K562 (cell line): ENCODE results near the gene ALS2CL. TPM values are rescaled to one million over a fixed set of nuclear protein-coding genes. Genes with fewer than 3 reads are reported as not detected.

Experiments used
- ATAC-seq: fragments of 200-7000 bp; cut with Tn5 transposase; 3 replicates; pipeline ENCODE4 v1.9.1; 2020; ENCODE audit warnings: moderate library complexity
- BruUV-seq: library from RNA; stranded (reverse); fragments of 400-500 nt; replicated peaks from 2 replicates; lab custom pipeline; 2021; lab: Mats Ljungman, UMichigan
- CTCF ChIA-PET: fragments of 300-600 bp; formaldehyde crosslinking; extraction: SDS; loops from one replicate; lab custom pipeline; 2021; ENCODE audit warnings: low intra/inter-chr PET ratio; lab: Yijun Ruan, JAX
- POLR2A ChIA-PET: fragments of 300-600, 350-650 bp; sonication (Branson Sonifier 250); formaldehyde crosslinking; extraction: SDS; loops from one replicate; lab custom pipeline; 2021; ENCODE audit warnings: antibody characterized with exemption, inconsistent platforms; lab: Yijun Ruan, JAX
- DNase-seq, 4 experiments: peaks; one replicate each; pipeline versions ENCODE4 v3.0.0 to v3.0.0-alpha.2; 2011 to 2018; ENCODE audit warnings: low spot score in 3 of 4, mixed read lengths in 3 of 4; ENCODE audit errors: extremely low read depth in 1 of 4
- FAIRE-seq: peaks from 2 replicates; lab custom pipeline; 2011; peaks lifted over from hg19 to GRCh38; lab: Jason Lieb, UNC
- H2AFZ ChIP-seq: 2 replicates; pipeline ENCODE4 v1.6.0; 2011; ENCODE audit warnings: low read depth, low read length, control low read depth, inconsistent platforms
- H3K27ac ChIP-seq: fragments of 200-600 bp; 3 replicates; pipeline ENCODE4 v1.8.0; 2011; ENCODE audit warnings: low read depth, mild to moderate bottlenecking, control low read depth, inconsistent platforms, low read length, moderate library complexity, mixed read lengths; ENCODE audit errors: extremely low read depth
- H3K27me3 ChIP-seq, 2 experiments: fragments of 300-600 bp in 1 of 2; 2 replicates in 1 of 2; 3 replicates in 1 of 2; pipeline versions ENCODE4 v1.6.0 to v1.8.0; 2011; ENCODE audit warnings: inconsistent platforms in 2 of 2, low read length in 2 of 2, mild to moderate bottlenecking in 1 of 2, mixed read lengths in 1 of 2, moderate library complexity in 1 of 2; ENCODE audit not compliant: control insufficient read depth in 2 of 2, insufficient read depth in 2 of 2
- H3K36me3 ChIP-seq: fragments of 300-600 bp; 3 replicates; pipeline ENCODE4 v1.8.0; 2011; ENCODE audit warnings: mild to moderate bottlenecking, low read length, inconsistent platforms; ENCODE audit not compliant: control insufficient read depth, insufficient read depth
- H3K4me1 ChIP-seq, 2 experiments: fragments of 200-600 bp in 1 of 2; replicated peaks in 1 of 2; 2 replicates in 1 of 2; 3 replicates in 1 of 2; pipeline versions ENCODE4 v1.5.1 to v1.8.0; 2011; ENCODE audit warnings: inconsistent platforms in 2 of 2, low read length in 2 of 2, mild to moderate bottlenecking in 1 of 2, mixed read lengths in 1 of 2, moderate library complexity in 1 of 2; ENCODE audit not compliant: control insufficient read depth in 2 of 2, insufficient read depth in 2 of 2
- H3K4me2 ChIP-seq: 2 replicates; pipeline ENCODE4 v1.6.1; 2011; ENCODE audit warnings: low read length, control low read depth, inconsistent platforms, mixed read lengths; ENCODE audit not compliant: insufficient read depth
- H3K4me3 ChIP-seq: fragments of 200-600 bp; sonication (generic), shearing (Covaris generic); 2 replicates; pipeline ENCODE4 v1.5.1; 2016; ENCODE audit warnings: control low read depth, inconsistent platforms
- H3K79me2 ChIP-seq: fragments of 200-600 bp; 3 replicates; pipeline ENCODE4 v1.8.0; 2011; ENCODE audit warnings: low read length, inconsistent platforms; ENCODE audit not compliant: control insufficient read depth, insufficient read depth
- H3K9ac ChIP-seq, 2 experiments: 2 replicates each; pipeline versions ENCODE4 v1.6.0 to v1.6.1; 2011; ENCODE audit warnings: low read depth in 2 of 2, low read length in 2 of 2, control low read depth in 1 of 2, inconsistent platforms in 1 of 2, mild to moderate bottlenecking in 1 of 2, mixed read lengths in 1 of 2; ENCODE audit not compliant: insufficient read depth in 1 of 2
- H3K9me1 ChIP-seq: one replicate; pipeline ENCODE4 v1.6.0; 2011; ENCODE audit warnings: inconsistent platforms, mild to moderate bottlenecking, low read length, moderate library complexity; ENCODE audit not compliant: control insufficient read depth, insufficient read depth
- H3K9me3 ChIP-seq: replicated peaks from 2 replicates; pipeline ENCODE4 v1.5.1; 2011; ENCODE audit warnings: low read depth, low read length, inconsistent platforms; ENCODE audit not compliant: control insufficient read depth, insufficient read depth
- H4K20me1 ChIP-seq: replicated peaks from 2 replicates; pipeline ENCODE4 v1.6.1; 2011; ENCODE audit warnings: low read length, inconsistent platforms, mixed read lengths; ENCODE audit not compliant: control insufficient read depth, insufficient read depth
- BCOR ChIP-seq: fragments of 450-650 bp; IDR thresholded peaks from 2 replicates; pipeline ENCODE4 v1.6.1; 2016
- BRD9 ChIP-seq: fragments of 450-650 bp; IDR thresholded peaks from 2 replicates; pipeline ENCODE4 v1.6.1; 2018; ENCODE audit warnings: low read depth; ENCODE audit not compliant: partially characterized antibody
- CBX8 ChIP-seq: fragments of 200-600 bp; sonication (generic); IDR thresholded peaks from 2 replicates; pipeline ENCODE4 v1.6.1; 2012; ENCODE audit warnings: borderline replicate concordance, mixed run types, low read depth, mild to moderate bottlenecking, moderate library complexity, mixed read lengths, low read length, control low read depth, inconsistent platforms; ENCODE audit not compliant: poor library complexity, severe bottlenecking; ENCODE audit errors: extremely low read depth
- HDAC3 ChIP-seq: fragments of 450-650 bp; IDR thresholded peaks from 2 replicates; pipeline ENCODE4 v1.6.1; 2018; ENCODE audit warnings: borderline replicate concordance, mild to moderate bottlenecking, moderate library complexity; ENCODE audit not compliant: partially characterized antibody
- JUN ChIP-seq, 2 experiments: sonication (generic) in 1 of 2; formaldehyde crosslinking in 1 of 2; IDR thresholded peaks; 2 replicates each; pipeline versions ENCODE4 v1.6.1 to v1.8.0; 2012 to 2022; ENCODE audit warnings: borderline replicate concordance in 2 of 2, mild to moderate bottlenecking in 2 of 2, improper control_type of control experiment in 1 of 2, low read depth in 1 of 2, low read length in 1 of 2, missing genetic modification reagents in 1 of 2
- MBD2 ChIP-seq: sonication (generic); IDR thresholded peaks from 2 replicates; pipeline ENCODE4 v1.6.1; 2016; ENCODE audit warnings: low read depth, borderline replicate concordance
- MYBL2 ChIP-seq, 2 experiments: fragments of 450-650 bp in 1 of 2; sonication (generic) in 1 of 2; formaldehyde crosslinking in 1 of 2; IDR thresholded peaks; 2 replicates each; pipeline versions ENCODE4 v1.6.1 to v1.8.1; 2017 to 2022; ENCODE audit warnings: borderline replicate concordance in 1 of 2, inconsistent platforms in 1 of 2, low read depth in 1 of 2, mild to moderate bottlenecking in 1 of 2, missing genetic modification reagents in 1 of 2, moderate library complexity in 1 of 2
- PHB2 ChIP-seq: fragments of 450-650 bp; IDR thresholded peaks from 2 replicates; pipeline ENCODE4 v1.6.1; 2017; ENCODE audit warnings: low read depth
- PRPF4 ChIP-seq: fragments of 200-400 bp; formaldehyde crosslinking; IDR thresholded peaks from one replicate; pipeline ENCODE4 v1.6.1; 2017; ENCODE audit warnings: low read length, low read depth, mild to moderate bottlenecking; ENCODE audit not compliant: insufficient read depth, poor library complexity, severe bottlenecking
- PURB ChIP-seq: sonication (generic); formaldehyde crosslinking; IDR thresholded peaks from 2 replicates; pipeline ENCODE4 v1.9.0; 2021; ENCODE audit warnings: low read depth, mild to moderate bottlenecking, missing genetic modification reagents
- RBM15 ChIP-seq: fragments of 200-400 bp; formaldehyde crosslinking; IDR thresholded peaks from 2 replicates; pipeline ENCODE4 v1.6.1; 2018; ENCODE audit warnings: mild to moderate bottlenecking, low read length, moderate library complexity; ENCODE audit not compliant: insufficient read depth
- XRCC3 ChIP-seq: fragments of 450-650 bp; IDR thresholded peaks from 2 replicates; pipeline ENCODE4 v1.6.1; 2017; ENCODE audit warnings: mild to moderate bottlenecking, moderate library complexity
- YBX1 ChIP-seq: fragments of 450-650 bp; IDR thresholded peaks from 2 replicates; pipeline ENCODE4 v1.7.1; 2016; ENCODE audit warnings: mild to moderate bottlenecking
- ZNF134 ChIP-seq: fragments of 250-450 bp; sonication (Bioruptor Pico); conservative IDR thresholded peaks from 2 replicates; pipeline ENCODE4 v1.4.0; 2020
- ZNF140 ChIP-seq: fragments of 250-450 bp; sonication (Bioruptor Pico); IDR thresholded peaks from 2 replicates; pipeline ENCODE4 v1.8.0; 2021; ENCODE audit warnings: moderate library complexity, mild to moderate bottlenecking, inconsistent platforms
- ZNF316 ChIP-seq: fragments of 450-650 bp; IDR thresholded peaks from 2 replicates; pipeline ENCODE4 v1.6.1; 2016
- ZNF561 ChIP-seq: fragments of 450-650 bp; formaldehyde crosslinking; conservative IDR thresholded peaks from 2 replicates; pipeline ENCODE4 v1.4.0; 2020; ENCODE audit warnings: mild to moderate bottlenecking, moderate library complexity
- ZNF707 ChIP-seq: fragments of 250-450 bp; sonication (Bioruptor Pico); conservative IDR thresholded peaks from 2 replicates; pipeline ENCODE4 v1.8.0; 2022; ENCODE audit warnings: inconsistent platforms, mild to moderate bottlenecking, moderate library complexity
- ZSCAN29 ChIP-seq: fragments of 450-650 bp; IDR thresholded peaks from 2 replicates; pipeline ENCODE4 v1.6.1; 2017
- whole genome bisulfite sequencing: fragments of 100-300 bp; shearing (Covaris generic); methylation state at CpG from one replicate; pipeline ENCODE4 v1.1.6; 2016; ENCODE audit warnings: low coverage, mixed read lengths; ENCODE audit not compliant: insufficient coverage; ENCODE audit errors: missing lambda C conversion rate; 5-methylcytosine and 5-hydroxymethylcytosine counted together
- in situ Hi-C: fragments of 300-500 bp; cut with MboI; formaldehyde crosslinking; loops from 4 replicates; pipeline ENCODE4 v1.15.0; 2018; ENCODE audit warnings: inconsistent platforms, mixed read lengths
- intact Hi-C: fragments of 100-400 bp; cut with micrococcal nuclease; formaldehyde crosslinking; loops from 2 replicates; pipeline ENCODE4 v1.14.2; 2022
- polyA plus RNA-seq, 8 experiments: library from polyadenylated mRNA; depleted of rRNA in 4 of 8; stranded (reverse) in 5 of 8; unstranded in 3 of 8; fragments of >200 nt; fragmentation: Nextera tagmentation in 2 of 8; fragmentation: Illumina TruSeq in 1 of 8; extraction: Ambion mirVana in 2 of 8; extraction: Trizol in 1 of 8; gene quantifications; 2 replicates each; pipeline versions ENCODE4 v1.2.1 to v1.2.3, GENCODE V29; 2011 to 2014; ENCODE audit warnings: inconsistent platforms in 1 of 8, missing spikeins in 1 of 8
- total RNA-seq, 7 experiments: library from RNA; depleted of rRNA in 6 of 7; stranded (reverse); fragments of >200 nt in 6 of 7; fragmentation: Illumina TruSeq in 2 of 7; extraction: Trizol in 2 of 7; gene quantifications; 2 replicates each; pipeline versions ENCODE4 v1.2.1 to v1.2.3, GENCODE V29; 2011 to 2021; ENCODE audit warnings: low replicate concordance in 1 of 7
- TF ChIP-seq, protein P1 (sequence below): fragments of 250-450 bp; sonication (Bioruptor Pico); IDR thresholded peaks from 2 replicates; pipeline ENCODE4 v1.6.1; 2021; ENCODE audit warnings: mild to moderate bottlenecking
- TF ChIP-seq, protein P2 (sequence below): sonication (generic); formaldehyde crosslinking; IDR thresholded peaks from 2 replicates; pipeline ENCODE4 v1.8.1; 2023; ENCODE audit warnings: mild to moderate bottlenecking, missing genetic modification reagents

The ALS2CL gene
- total and polyA plus RNA-seq, 9 of the 15 experiments (the other 6 are each of a cell fraction or from before 2014, with no cell fraction given), result 0.03 to 0.13 (median 0.05) TPM; not detected in 3

DNA sequence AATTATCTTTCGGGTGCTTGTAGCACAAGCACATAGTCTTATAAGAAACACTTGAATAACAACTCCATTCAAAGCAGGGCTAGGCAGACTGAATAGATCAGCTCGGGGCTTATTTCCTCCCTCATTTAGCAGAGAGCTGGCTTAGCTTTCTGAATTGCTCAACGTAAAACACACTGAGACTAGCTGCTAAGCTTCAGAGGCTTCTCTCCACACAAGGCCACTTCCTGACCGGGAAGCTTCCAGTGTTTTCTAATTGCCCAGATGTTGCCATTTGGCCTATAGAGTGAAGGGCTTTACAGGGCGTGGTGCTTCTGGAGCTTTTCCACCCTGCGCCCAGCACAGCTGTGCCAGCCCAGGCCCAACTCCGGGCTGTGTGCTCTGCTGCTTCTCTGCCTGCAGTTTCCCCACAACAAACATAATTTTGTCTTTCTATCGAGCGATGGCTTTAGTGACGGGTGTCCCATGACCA, 64.5 kb downstream of the ALS2CL start (continued):
- TF ChIP-seq HDAC3 (no peak), YBX1 (no peak), MBD2 (no peak), ZNF134 (CRISPR knock-in tag) (no peak), ZSCAN29 (no peak), ZNF561 (CRISPR knock-in tag) (no peak), BCOR (no peak), MYBL2 (IDR thresholded peaks at IDR 0.05; ENCODE audit: low read depth) (no peak), MYBL2 (CRISPR knock-in tag; IDR thresholded peaks at IDR 0.05; ENCODE audit: borderline replicate concordance) (no peak), PHB2 (no peak)

GRCh38 chr3:46627078-46627477, 66.4 kb downstream of the ALS2CL start:
- DNase-seq (no peak), FAIRE-seq (no peak), ATAC-seq (no peak)
- Histone ChIP-seq H3K4me1 (peaks cover 4 to 8% of the 10 kb centered on the region in 2 experiments; a peak in 3 of 5 replicates), H3K9me1 (no peaks in the 10 kb centered on the region), H3K4me2 (no peak overlapping the region), H3K4me3 (no peak overlapping the region), H2AFZ (no peak overlapping the region), H3K27me3 (peaks cover 7 to 20% of the 10 kb centered on the region in 2 experiments; a peak in 4 of 5 replicates), H3K79me2 (no peaks in the 10 kb centered on the region), H3K9ac (no peak overlapping the region), H4K20me1 (no peaks in the 10 kb centered on the region), H3K9me3 (no peaks in the 10 kb centered on the region), H3K36me3 (no peaks in the 10 kb centered on the region), H3K27ac (no peak overlapping the region)
- intact Hi-C loops, result no loop called here
- ChIA-PET POLR2A (interaction anchor here (0.6 to 1.5 kb wide), 4 partner anchors 13 to 397 kb away, joined by 3 to 5 read pairs (median 3); no protein-coding TSS in a partner anchor), CTCF (no interaction called here)
- WGBS, result 0% methylated on average over 1 of the region's 1 CpG
- BruUV-seq, result no TSS peak
- in situ Hi-C loops, result no loop called here
- TF ChIP-seq ZNF140 (CRISPR knock-in tag) (no peak), RBM15 (no peak), JUN (IDR thresholded peaks at IDR 0.05; ENCODE audit: borderline replicate concordance, low read depth, low read length) (no peak), JUN (CRISPR knock-in tag; IDR thresholded peaks at IDR 0.05; ENCODE audit: borderline replicate concordance) (no peak), ZNF316 (no peak), BRD9 (no peak), PHB2 (no peak), CBX8 (no peak), PURB (no peak), ZNF707 (CRISPR knock-in tag) (no peak), PRPF4 (no peak), XRCC3 (no peak)
- TF ChIP-seq, protein P1, sequence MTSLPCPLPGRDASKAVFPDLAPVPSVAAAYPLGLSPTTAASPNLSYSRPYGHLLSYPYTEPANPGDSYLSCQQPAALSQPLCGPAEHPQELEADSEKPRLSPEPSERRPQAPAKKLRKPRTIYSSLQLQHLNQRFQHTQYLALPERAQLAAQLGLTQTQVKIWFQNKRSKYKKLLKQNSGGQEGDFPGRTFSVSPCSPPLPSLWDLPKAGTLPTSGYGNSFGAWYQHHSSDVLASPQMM, result no peak
- TF ChIP-seq, protein P2, sequence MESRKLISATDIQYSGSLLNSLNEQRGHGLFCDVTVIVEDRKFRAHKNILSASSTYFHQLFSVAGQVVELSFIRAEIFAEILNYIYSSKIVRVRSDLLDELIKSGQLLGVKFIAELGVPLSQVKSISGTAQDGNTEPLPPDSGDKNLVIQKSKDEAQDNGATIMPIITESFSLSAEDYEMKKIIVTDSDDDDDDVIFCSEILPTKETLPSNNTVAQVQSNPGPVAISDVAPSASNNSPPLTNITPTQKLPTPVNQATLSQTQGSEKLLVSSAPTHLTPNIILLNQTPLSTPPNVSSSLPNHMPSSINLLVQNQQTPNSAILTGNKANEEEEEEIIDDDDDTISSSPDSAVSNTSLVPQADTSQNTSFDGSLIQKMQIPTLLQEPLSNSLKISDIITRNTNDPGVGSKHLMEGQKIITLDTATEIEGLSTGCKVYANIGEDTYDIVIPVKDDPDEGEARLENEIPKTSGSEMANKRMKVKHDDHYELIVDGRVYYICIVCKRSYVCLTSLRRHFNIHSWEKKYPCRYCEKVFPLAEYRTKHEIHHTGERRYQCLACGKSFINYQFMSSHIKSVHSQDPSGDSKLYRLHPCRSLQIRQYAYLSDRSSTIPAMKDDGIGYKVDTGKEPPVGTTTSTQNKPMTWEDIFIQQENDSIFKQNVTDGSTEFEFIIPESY (CRISPR knock-in tag), result no peak
